Measurements from ENCODE around the gene CCDC85B.
A peak's percentile ranks its signal among the peaks of the same experiment; 100 is the strongest.
"Not testable (repeated sequence)": the region's sequence is repeated elsewhere in the genome, so short reads cannot be mapped to it uniquely, and the experiment has no call there.

CCDC85B gene

GRCh38 chr11:65887723-65888162 lies 2.7 kb upstream of the CCDC85B start:
- DNase-seq (ENCODE audit: low spot score), result no peak

- peak; percentile 98 for DNase-seq (ENCODE audit: low spot score)
Measured at GRCh38 chr11:65888163-65888814, 2.2 kb upstream of the CCDC85B start, which contains the start of gene FIBP. TSS of gene FIBP (minus strand) at chr11:65888471. CDS start at chr11:65888418, 53 bp downstream.

DNA sequence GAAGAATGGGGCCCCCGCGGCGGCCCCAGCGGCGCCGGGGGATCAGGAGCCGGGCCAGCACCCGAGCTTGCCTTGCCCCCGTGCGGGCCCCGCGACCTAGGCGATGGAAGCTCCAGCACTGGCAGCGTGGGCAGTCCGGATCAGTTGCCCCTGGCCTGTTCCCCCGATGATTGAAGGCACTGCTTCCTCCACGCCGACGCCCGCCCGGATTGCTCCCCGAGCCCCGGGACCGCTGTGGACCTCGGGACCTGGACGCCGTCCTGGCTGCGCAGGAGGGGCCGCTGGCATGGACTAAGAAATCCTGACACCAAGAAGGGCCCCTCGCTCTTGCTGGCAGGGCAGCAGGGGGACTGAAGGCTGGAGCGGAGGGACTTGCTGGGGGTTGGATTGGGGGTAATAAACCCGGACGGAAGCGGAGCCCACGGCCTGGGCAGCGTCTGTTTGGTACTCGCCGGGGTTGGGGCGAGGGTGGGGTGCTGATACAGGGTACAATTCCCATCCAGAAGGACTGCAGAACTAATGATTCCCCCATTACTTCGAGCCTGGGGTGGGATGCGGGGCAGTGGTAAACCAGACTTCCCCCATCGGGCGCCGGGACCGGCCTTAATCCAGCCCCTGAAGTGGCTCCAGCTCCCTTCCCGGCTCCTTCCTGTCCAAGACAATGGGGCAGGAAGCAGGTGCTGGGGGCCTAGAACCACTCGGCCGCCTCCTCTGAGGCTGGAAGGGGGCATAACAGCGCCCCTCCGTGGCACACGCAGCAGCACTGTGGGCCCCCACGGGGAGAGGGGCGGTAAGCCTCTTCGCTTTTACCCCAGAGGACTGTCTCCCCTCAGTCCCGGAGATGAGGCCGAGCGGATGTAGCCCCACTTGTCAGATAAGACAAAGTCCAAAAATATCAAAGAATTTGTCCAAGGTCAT lies 1.0 kb downstream of the CCDC85B start:
- DNase-seq (ENCODE audit: low spot score), result no peak

GRCh38 chr11:65892137-65892540 lies 1.7 kb downstream of the CCDC85B start:
- not testable (repeated sequence) for DNase-seq (ENCODE audit: low spot score)

DNA sequence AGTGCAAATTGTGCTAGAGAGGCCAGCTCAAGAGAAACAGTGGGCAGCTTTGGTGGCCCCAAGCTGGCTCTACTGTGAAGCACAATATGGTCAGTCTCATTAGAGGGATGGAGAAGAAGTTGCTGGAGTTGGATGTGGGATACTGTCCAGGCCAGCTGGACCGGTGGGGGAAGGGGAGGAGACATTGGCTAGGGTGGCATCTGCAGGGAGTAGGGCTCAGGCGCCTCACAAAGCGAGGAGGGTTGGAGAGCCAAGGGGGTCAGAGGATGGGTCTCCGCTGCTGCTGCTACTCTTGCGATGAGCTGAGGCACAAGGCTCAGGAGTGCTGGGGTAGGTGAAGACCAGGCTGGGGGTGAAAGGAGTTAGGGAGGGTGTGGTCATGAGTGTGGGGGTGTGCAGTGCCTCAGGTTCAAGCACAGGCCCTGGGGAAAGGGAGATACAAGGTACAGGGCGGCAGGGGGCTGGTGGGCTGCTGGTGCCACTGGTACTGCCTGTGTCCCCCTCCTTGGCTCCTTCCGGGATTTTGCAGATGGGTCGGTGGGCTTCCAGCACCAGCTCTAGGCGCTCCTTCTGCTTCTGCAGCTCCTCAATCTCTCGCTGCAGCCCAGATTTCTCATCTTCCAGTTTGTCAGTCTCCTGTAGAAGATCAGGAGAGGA lies 2.3 kb downstream of the CCDC85B start:
- DNase-seq (ENCODE audit: low spot score), result no peak

- DNase-seq (ENCODE audit: low spot score), result no peak
Measured at GRCh38 chr11:65894034-65894591, 3.6 kb downstream of the CCDC85B start.

- no peak for DNase-seq (ENCODE audit: low spot score)
Measured at GRCh38 chr11:65895482-65895981, 5.1 kb downstream of the CCDC85B start.

- DNase-seq (ENCODE audit: low spot score), result no peak
Measured at GRCh38 chr11:65896034-65896999, 5.8 kb downstream of the CCDC85B start.

DNA sequence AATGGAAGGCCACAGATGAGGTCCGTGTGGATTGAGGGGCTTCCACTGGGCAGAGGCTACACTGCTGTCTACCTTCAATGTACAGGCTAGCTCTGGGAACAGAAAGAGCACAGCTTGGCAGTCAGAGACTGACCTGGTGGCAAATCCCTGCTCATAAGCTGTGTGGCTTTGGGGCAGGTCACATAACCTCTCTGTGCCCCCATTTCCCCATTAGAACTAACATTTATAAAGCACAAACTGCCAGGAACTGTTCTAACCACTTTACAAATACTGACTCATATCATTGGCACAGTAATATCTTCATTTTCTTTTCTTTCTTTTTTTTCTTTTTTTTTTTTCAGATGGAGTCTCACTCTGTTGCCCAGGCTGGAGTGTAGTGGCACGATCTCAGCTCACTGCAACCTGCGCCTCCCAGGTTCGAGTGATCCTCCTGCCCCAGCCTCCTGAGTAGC lies 6.6 kb downstream of the CCDC85B start:
- no peak for DNase-seq (ENCODE audit: low spot score)

DNA sequence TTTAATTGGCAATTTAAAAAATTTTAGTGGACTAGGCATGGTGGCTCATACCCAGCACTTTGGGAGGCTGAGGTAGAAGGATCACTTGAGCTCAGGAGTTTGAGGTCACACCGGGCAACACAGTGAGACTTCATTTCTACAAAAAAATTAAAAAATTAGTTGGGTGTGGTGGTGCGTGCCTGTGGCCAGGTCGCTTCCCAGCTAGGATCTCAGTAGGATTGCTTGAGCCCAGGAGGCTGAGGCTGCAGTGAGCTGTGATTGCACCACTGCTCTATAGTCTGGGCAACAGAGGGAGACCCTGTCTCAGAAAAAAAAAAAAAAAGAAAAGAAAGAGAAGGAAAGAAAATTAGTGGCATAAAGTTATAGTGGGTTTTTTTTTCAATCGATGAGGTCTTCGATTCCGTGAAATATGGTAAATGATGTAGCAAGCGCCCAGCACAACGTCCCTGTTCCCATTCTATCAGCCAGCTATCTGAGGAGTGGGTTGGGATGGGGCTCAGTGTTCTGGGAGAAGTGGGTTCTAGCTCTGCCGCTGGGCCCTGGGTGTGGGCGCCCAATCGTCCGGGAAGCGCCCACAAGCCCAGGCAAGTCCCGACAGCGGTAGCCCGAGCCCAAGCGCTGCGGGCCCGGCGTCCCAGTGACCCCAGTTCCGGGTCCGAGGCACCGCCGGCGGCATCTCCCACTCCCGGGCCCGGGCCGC lies 8.3 kb downstream of the CCDC85B start:
- no peak for DNase-seq (ENCODE audit: low spot score)

DNA sequence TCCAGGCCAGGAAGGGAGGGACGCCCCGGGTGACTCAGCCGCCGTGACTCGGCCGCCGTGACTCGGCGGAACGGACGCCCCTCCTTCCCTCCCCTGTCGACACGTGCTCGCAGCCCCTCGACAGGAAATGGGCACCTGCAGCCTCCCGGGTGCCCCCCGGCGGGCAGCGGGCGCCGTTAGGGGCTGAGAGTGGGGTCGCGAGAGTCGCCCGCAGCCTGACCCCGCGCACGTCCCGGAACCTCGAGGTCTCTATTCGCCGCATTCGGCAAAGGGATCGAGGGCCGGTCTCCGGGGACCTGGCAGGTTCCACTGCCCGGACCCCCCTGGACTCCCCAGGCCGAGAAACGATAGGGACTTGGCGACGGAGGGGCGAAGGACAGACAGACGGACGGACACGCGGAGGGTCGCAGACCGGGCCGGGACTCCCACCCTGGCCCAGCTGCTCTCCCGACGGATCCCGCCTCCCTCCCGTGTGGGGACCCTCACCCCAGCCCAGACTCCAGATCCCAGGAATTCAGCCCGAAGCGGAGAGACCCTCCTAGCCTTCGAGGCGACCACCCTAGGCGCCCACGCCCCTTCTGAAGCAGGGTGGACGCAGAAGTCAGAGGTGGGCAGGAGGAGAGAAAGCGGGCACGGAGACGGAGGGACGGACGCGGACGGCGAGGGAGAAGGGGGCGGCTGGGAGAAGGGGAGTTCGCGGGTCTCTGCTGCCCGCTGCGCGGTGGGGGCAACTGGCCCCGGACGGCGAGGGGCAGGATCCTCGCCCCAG lies 9.1 kb downstream of the CCDC85B start:
- DNase-seq (ENCODE audit: low spot score), result peak; percentile 88

DNA sequence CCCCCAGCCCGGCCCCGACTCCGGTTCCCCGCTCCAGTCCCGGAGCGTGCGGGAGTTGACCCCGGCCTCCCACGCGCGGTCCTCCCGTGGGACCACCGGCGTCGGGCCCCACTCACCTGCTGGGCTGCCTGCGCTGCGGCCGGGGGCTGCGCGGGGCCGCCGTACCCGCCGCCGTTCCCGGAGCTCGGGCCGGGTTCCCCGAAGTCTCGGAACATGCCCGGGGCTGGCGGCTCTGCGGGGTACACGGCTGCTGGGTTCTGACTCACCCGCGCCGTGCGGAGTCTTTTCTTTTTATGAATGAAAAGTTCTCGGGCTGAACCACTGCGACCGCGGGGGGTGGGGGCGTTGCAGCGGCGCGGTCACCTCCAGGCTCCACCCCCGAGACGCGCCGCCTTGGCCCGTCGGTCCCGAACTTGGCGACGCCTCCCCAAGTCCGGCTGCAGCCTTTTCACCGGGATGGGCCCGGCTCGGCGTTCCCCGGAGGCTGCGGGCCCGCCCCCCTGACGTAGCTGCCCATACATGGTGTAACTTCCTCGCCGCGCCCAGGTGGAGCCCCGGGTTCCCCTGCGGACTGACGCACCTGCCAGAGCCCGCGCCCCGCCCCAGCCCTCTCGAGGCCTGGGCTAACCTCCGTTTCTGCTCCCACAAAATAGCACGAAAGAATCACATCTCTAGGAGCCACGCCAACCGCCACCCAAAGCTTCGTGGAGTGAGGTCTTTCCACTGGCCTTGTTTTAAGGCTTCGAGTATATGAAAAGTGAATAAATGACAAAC lies 9.8 kb downstream of the CCDC85B start, which contains the start of gene FOSL1:
TSS of gene FOSL1 (minus strand) at position 264 of the 774 bp plus-strand sequence. CDS start at position 215, 49 bp downstream.
- peak; percentile 93 for DNase-seq (ENCODE audit: low spot score)

DNA sequence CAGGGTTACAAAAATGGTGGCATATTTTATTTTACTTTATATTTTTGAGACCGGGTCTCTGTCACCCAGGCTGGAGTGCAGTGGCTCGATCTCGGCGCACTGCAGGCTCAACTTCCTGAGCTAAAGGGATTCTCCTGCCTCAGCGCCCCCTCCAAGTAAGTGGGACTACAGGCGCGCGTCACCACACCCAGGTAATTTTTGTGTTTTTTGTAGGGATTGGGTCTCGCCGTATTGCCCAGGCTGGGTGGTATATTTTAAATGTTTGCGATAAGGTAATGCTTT lies 10.4 kb downstream of the CCDC85B start:
- DNase-seq (ENCODE audit: low spot score), result no peak

GRCh38 chr11:65903068-65903481 lies 12.6 kb downstream of the CCDC85B start:
- DNase-seq (ENCODE audit: low spot score), result peak; percentile 88

DNA sequence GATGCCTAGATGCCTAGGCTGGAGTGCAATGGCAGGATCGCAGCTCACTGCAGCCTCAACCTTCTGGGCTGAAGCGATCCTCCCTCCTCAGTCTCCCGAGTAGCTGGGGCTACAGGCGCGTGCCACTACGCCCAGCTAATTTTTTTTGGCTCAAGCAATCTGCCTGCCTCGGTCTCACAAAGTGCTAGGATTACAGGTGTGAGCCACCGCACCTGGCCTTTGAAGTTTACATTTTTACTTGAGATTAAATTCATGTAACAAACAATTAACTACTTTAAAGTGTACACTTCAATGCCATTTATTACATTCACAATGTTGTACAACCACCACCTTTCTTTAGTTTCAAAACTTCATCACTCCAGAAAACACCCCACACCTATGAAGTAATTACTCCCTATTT lies 13.2 kb downstream of the CCDC85B start:
- no peak for DNase-seq (ENCODE audit: low spot score)

- no peak for DNase-seq (ENCODE audit: low spot score)
Measured at GRCh38 chr11:65906602-65907001, 16.1 kb downstream of the CCDC85B start.

GRCh38 chr11:65907878-65908277 lies 17.4 kb downstream of the CCDC85B start:
- DNase-seq (ENCODE audit: low spot score), result no peak

DNA sequence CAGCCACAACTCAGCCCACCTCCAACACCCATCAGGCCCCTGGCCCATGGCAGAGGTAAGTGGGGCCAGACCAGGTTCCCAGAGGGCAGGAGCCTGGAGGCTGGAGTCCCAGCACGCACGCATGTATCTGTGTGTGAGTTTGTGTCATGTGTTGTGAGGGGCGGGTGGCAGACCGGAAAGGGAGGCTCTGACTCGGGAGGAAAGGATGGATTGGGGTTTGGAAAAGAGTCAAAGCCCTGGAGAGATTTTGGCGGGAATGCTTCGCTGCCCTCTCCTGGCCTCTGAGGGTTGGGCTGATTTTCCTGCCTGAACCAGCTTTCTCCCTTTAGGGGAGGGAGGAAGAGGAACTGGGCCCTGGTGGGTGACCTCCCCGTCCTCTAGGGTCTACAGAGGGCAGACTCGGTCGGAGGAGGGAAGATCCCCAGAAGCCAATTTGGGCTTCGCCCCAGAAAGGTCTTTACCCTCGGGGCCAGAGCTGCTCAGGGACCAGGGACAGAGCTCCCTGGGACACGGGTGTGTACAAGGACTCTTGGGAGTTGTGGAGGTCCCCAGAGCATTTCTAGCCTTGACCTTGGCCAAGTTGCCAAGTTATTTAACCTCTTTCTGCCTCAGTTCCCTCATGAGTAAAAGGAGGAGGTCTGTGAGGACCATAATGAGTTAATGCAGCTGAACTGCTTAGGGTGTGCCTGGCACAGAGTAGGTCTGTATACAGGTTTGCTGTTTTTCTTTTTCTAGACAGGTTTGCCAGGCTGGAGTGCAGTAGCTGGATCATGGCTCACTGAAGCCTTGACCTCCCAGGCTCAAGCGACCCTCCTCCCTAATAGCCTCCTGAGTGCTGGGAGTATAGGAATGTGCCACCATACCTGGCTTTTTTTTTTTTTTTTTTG lies 21.5 kb downstream of the CCDC85B start:
- peak; percentile 89 for DNase-seq (ENCODE audit: low spot score)
